K562 (cell line): ENCODE measurements around the gene BARX2. TPM values are rescaled to one million over a fixed set of nuclear protein-coding genes. Genes with fewer than 3 reads are reported as not detected.

ENCODE experiments used
- ATAC-seq: fragments of 200-7000 bp; cut with Tn5 transposase; 3 replicates; pipeline ENCODE4 v1.9.1; 2020; ENCODE audit warnings: moderate library complexity
- BruUV-seq: library from RNA; stranded (reverse); fragments of 400-500 nt; replicated peaks from 2 replicates; lab custom pipeline; 2021; lab: Mats Ljungman, UMichigan
- CTCF ChIA-PET: fragments of 300-600 bp; formaldehyde crosslinking; extraction: SDS; loops from one replicate; lab custom pipeline; 2021; ENCODE audit warnings: low intra/inter-chr PET ratio; lab: Yijun Ruan, JAX
- POLR2A ChIA-PET: fragments of 300-600, 350-650 bp; sonication (Branson Sonifier 250); formaldehyde crosslinking; extraction: SDS; loops from one replicate; lab custom pipeline; 2021; ENCODE audit warnings: antibody characterized with exemption, inconsistent platforms; lab: Yijun Ruan, JAX
- DNase-seq, 4 experiments: peaks; one replicate each; pipeline versions ENCODE4 v3.0.0 to v3.0.0-alpha.2; 2011 to 2018; ENCODE audit warnings: low spot score in 3 of 4, mixed read lengths in 3 of 4; ENCODE audit errors: extremely low read depth in 1 of 4
- FAIRE-seq: peaks from 2 replicates; lab custom pipeline; 2011; peaks lifted over from hg19 to GRCh38; lab: Jason Lieb, UNC
- H2AFZ ChIP-seq: 2 replicates; pipeline ENCODE4 v1.6.0; 2011; ENCODE audit warnings: low read depth, low read length, control low read depth, inconsistent platforms
- H3K27ac ChIP-seq: fragments of 200-600 bp; 3 replicates; pipeline ENCODE4 v1.8.0; 2011; ENCODE audit warnings: low read depth, mild to moderate bottlenecking, control low read depth, inconsistent platforms, low read length, moderate library complexity, mixed read lengths; ENCODE audit errors: extremely low read depth
- H3K27me3 ChIP-seq, 2 experiments: fragments of 300-600 bp in 1 of 2; 2 replicates in 1 of 2; 3 replicates in 1 of 2; pipeline versions ENCODE4 v1.6.0 to v1.8.0; 2011; ENCODE audit warnings: inconsistent platforms in 2 of 2, low read length in 2 of 2, mild to moderate bottlenecking in 1 of 2, mixed read lengths in 1 of 2, moderate library complexity in 1 of 2; ENCODE audit not compliant: control insufficient read depth in 2 of 2, insufficient read depth in 2 of 2
- H3K36me3 ChIP-seq: fragments of 300-600 bp; 3 replicates; pipeline ENCODE4 v1.8.0; 2011; ENCODE audit warnings: mild to moderate bottlenecking, low read length, inconsistent platforms; ENCODE audit not compliant: control insufficient read depth, insufficient read depth
- H3K4me1 ChIP-seq, 2 experiments: fragments of 200-600 bp in 1 of 2; replicated peaks in 1 of 2; 2 replicates in 1 of 2; 3 replicates in 1 of 2; pipeline versions ENCODE4 v1.5.1 to v1.8.0; 2011; ENCODE audit warnings: inconsistent platforms in 2 of 2, low read length in 2 of 2, mild to moderate bottlenecking in 1 of 2, mixed read lengths in 1 of 2, moderate library complexity in 1 of 2; ENCODE audit not compliant: control insufficient read depth in 2 of 2, insufficient read depth in 2 of 2
- H3K4me2 ChIP-seq: 2 replicates; pipeline ENCODE4 v1.6.1; 2011; ENCODE audit warnings: low read length, control low read depth, inconsistent platforms, mixed read lengths; ENCODE audit not compliant: insufficient read depth
- H3K4me3 ChIP-seq: fragments of 200-600 bp; sonication (generic), shearing (Covaris generic); 2 replicates; pipeline ENCODE4 v1.5.1; 2016; ENCODE audit warnings: control low read depth, inconsistent platforms
- H3K79me2 ChIP-seq: fragments of 200-600 bp; 3 replicates; pipeline ENCODE4 v1.8.0; 2011; ENCODE audit warnings: low read length, inconsistent platforms; ENCODE audit not compliant: control insufficient read depth, insufficient read depth
- H3K9ac ChIP-seq, 2 experiments: 2 replicates each; pipeline versions ENCODE4 v1.6.0 to v1.6.1; 2011; ENCODE audit warnings: low read depth in 2 of 2, low read length in 2 of 2, control low read depth in 1 of 2, inconsistent platforms in 1 of 2, mild to moderate bottlenecking in 1 of 2, mixed read lengths in 1 of 2; ENCODE audit not compliant: insufficient read depth in 1 of 2
- H3K9me1 ChIP-seq: one replicate; pipeline ENCODE4 v1.6.0; 2011; ENCODE audit warnings: inconsistent platforms, mild to moderate bottlenecking, low read length, moderate library complexity; ENCODE audit not compliant: control insufficient read depth, insufficient read depth
- H3K9me3 ChIP-seq: replicated peaks from 2 replicates; pipeline ENCODE4 v1.5.1; 2011; ENCODE audit warnings: low read depth, low read length, inconsistent platforms; ENCODE audit not compliant: control insufficient read depth, insufficient read depth
- H4K20me1 ChIP-seq: replicated peaks from 2 replicates; pipeline ENCODE4 v1.6.1; 2011; ENCODE audit warnings: low read length, inconsistent platforms, mixed read lengths; ENCODE audit not compliant: control insufficient read depth, insufficient read depth
- BRF2 ChIP-seq: IDR thresholded peaks from 3 replicates; pipeline ENCODE4 v1.6.1; 2011; ENCODE audit warnings: borderline replicate concordance, mild to moderate bottlenecking; ENCODE audit not compliant: insufficient read length, insufficient read depth
- E2F8 ChIP-seq: fragments of 450-650 bp; IDR thresholded peaks from 2 replicates; pipeline ENCODE4 v1.7.1; 2018; ENCODE audit warnings: mild to moderate bottlenecking, low read depth; ENCODE audit not compliant: partially characterized antibody
- SMAD4 ChIP-seq: fragments of 250-450 bp; sonication (Bioruptor Pico); conservative IDR thresholded peaks from 2 replicates; pipeline ENCODE4 v1.8.0; 2021; ENCODE audit warnings: inconsistent platforms, mild to moderate bottlenecking, moderate library complexity
- TRIM25 ChIP-seq: fragments of 450-650 bp; IDR thresholded peaks from 2 replicates; pipeline ENCODE4 v1.7.0; 2016; ENCODE audit warnings: borderline replicate concordance
- ZNF407 ChIP-seq: fragments of 450-650 bp; IDR thresholded peaks from 2 replicates; pipeline ENCODE4 v1.6.1; 2016; ENCODE audit warnings: low read depth
- ZNF75A ChIP-seq: fragments of 450-650 bp; formaldehyde crosslinking; IDR thresholded peaks from 2 replicates; pipeline ENCODE4 v1.4.0; 2020; ENCODE audit warnings: mild to moderate bottlenecking
- WGBS: fragments of 100-300 bp; shearing (Covaris generic); methylation state at CpG from one replicate; pipeline ENCODE4 v1.1.6; 2016; ENCODE audit warnings: low coverage, mixed read lengths; ENCODE audit not compliant: insufficient coverage; ENCODE audit errors: missing lambda C conversion rate; 5-methylcytosine and 5-hydroxymethylcytosine counted together
- in situ Hi-C: fragments of 300-500 bp; cut with MboI; formaldehyde crosslinking; loops from 4 replicates; pipeline ENCODE4 v1.15.0; 2018; ENCODE audit warnings: inconsistent platforms, mixed read lengths
- intact Hi-C: fragments of 100-400 bp; cut with micrococcal nuclease; formaldehyde crosslinking; loops from 2 replicates; pipeline ENCODE4 v1.14.2; 2022
- polyA plus RNA-seq, 8 experiments: library from polyadenylated mRNA; depleted of rRNA in 4 of 8; stranded (reverse) in 5 of 8; unstranded in 3 of 8; fragments of >200 nt; fragmentation: Nextera tagmentation in 2 of 8; fragmentation: Illumina TruSeq in 1 of 8; extraction: Ambion mirVana in 2 of 8; extraction: Trizol in 1 of 8; gene quantifications; 2 replicates each; pipeline versions ENCODE4 v1.2.1 to v1.2.3, GENCODE V29; 2011 to 2014; ENCODE audit warnings: inconsistent platforms in 1 of 8, missing spikeins in 1 of 8
- total RNA-seq, 7 experiments: library from RNA; depleted of rRNA in 6 of 7; stranded (reverse); fragments of >200 nt in 6 of 7; fragmentation: Illumina TruSeq in 2 of 7; extraction: Trizol in 2 of 7; gene quantifications; 2 replicates each; pipeline versions ENCODE4 v1.2.1 to v1.2.3, GENCODE V29; 2011 to 2021; ENCODE audit warnings: low replicate concordance in 1 of 7

The BARX2 gene
- total and polyA plus RNA-seq, 9 of the 15 experiments (the other 6 are each of a cell fraction or from before 2014, with no cell fraction given): not detected

GRCh38 chr11:129408865-129409444, 33.3 kb downstream of the BARX2 start:
- DNase-seq: no peak
- no peaks in the 10 kb centered on the region for H3K9me3 ChIP-seq
- intact Hi-C loops (no loop called here), in situ Hi-C loops (no loop called here)
- ChIA-PET CTCF (no interaction called here), POLR2A (interaction anchor here (0.7 kb wide), 1 partner anchor 1246 kb away, joined by 3 read pairs; no protein-coding TSS in a partner anchor)
- H3K27ac ChIP-seq: no peak overlapping the region
- no peak for FAIRE-seq
- no peaks in the 10 kb centered on the region for H3K9me1 ChIP-seq
- no peaks in the 10 kb centered on the region for H3K4me1 ChIP-seq
- no peak overlapping the region for H3K4me2 ChIP-seq
- ATAC-seq: no peak
- H2AFZ ChIP-seq: no peak overlapping the region
- no peak overlapping the region for H3K4me3 ChIP-seq
- H3K79me2 ChIP-seq: no peaks in the 10 kb centered on the region
- H3K36me3 ChIP-seq: no peaks in the 10 kb centered on the region
- no peaks in the 10 kb centered on the region for H4K20me1 ChIP-seq
- no peak overlapping the region for H3K9ac ChIP-seq
- no peaks in the 10 kb centered on the region; a peak in 1 of 5 replicates for H3K27me3 ChIP-seq
- no TSS peak for BruUV-seq
- 0% methylated on average over 5 of the region's 5 CpGs for WGBS
- TF ChIP-seq ZNF407: no peak
- no peak for TF ChIP-seq BRF2
- no peak for TF ChIP-seq SMAD4 (CRISPR knock-in tag)
- TF ChIP-seq ZNF75A: no peak
- no peak for TF ChIP-seq TRIM25
- no peak for TF ChIP-seq E2F8
